GM21528 (cell line): Measurements from ENCODE around the gene TRAF6.
"Not testable (repeated sequence)": the region's sequence is repeated elsewhere in the genome, so short reads cannot be mapped to it uniquely, and the experiment has no call there.

ENCODE experiments used
- ATAC-seq: cut with Tn5 transposase; IDR thresholded peaks from one replicate; pipeline ENCODE4 v1.9.1; 2021; ENCODE audit warnings: mild to moderate bottlenecking, moderate library complexity; ENCODE audit not compliant: unreplicated experiment, low FRiP score

The TRAF6 gene

GRCh38 chr11:36498721-36499120 is 11.4 kb downstream of the TRAF6 start:
- no peak for ATAC-seq

- no peak for ATAC-seq
Observed at GRCh38 chr11:36493332-36493731, 16.7 kb downstream of the TRAF6 start.

GRCh38 chr11:36492724-36493304 is 17.3 kb downstream of the TRAF6 start:
- no peak for ATAC-seq

GRCh38 chr11:36490026-36490806 is 19.9 kb downstream of the TRAF6 start:
- no peak for ATAC-seq

- no peak for ATAC-seq
Observed at GRCh38 chr11:36488096-36488495, 22.0 kb downstream of the TRAF6 start.

GRCh38 chr11:36487619-36488018 is 22.5 kb downstream of the TRAF6 start:
- no peak for ATAC-seq

- no peak for ATAC-seq
Observed at GRCh38 chr11:36485298-36486002, 24.6 kb downstream of the TRAF6 start.

- ATAC-seq = not testable (repeated sequence)
Observed at GRCh38 chr11:36483042-36483441, 27.0 kb downstream of the TRAF6 start.

GRCh38 chr11:36480833-36481232 is 29.2 kb downstream of the TRAF6 start:
- ATAC-seq = no peak

GRCh38 chr11:36478700-36479329 is 31.3 kb downstream of the TRAF6 start:
- no peak for ATAC-seq

- ATAC-seq = no peak
Observed at GRCh38 chr11:36475192-36475591, 34.9 kb downstream of the TRAF6 start.

- ATAC-seq = no peak
Observed at GRCh38 chr11:36471577-36471976, 38.5 kb downstream of the TRAF6 start.

GRCh38 chr11:36469881-36470802 is 39.9 kb downstream of the TRAF6 start:
- ATAC-seq = no peak

GRCh38 chr11:36469063-36469462 is 41.0 kb downstream of the TRAF6 start:
- no peak for ATAC-seq

- ATAC-seq = no peak
Observed at GRCh38 chr11:36467916-36468315, 42.2 kb downstream of the TRAF6 start.

- ATAC-seq = no peak
Observed at GRCh38 chr11:36467012-36467411, 43.1 kb downstream of the TRAF6 start.

- no peak for ATAC-seq
Observed at GRCh38 chr11:36465449-36466163, 44.5 kb downstream of the TRAF6 start.

GRCh38 chr11:36464720-36465119 is 45.4 kb downstream of the TRAF6 start:
- no peak for ATAC-seq

- ATAC-seq = no peak
Observed at GRCh38 chr11:36463781-36464180, 46.3 kb downstream of the TRAF6 start.
